ENCODE results near the gene LHPP.
"Not testable (repeated sequence)": the region's sequence is repeated elsewhere in the genome, so short reads cannot be mapped to it uniquely, and the experiment has no call there.

The LHPP gene

GRCh38 chr10:124539935-124540641 lies 78.5 kb downstream of the LHPP start:
- no peak for DNase-seq

- DNase-seq = no peak
Measured at GRCh38 chr10:124541076-124541903, 79.7 kb downstream of the LHPP start.

- DNase-seq = no peak
Measured at GRCh38 chr10:124542336-124542735, 80.7 kb downstream of the LHPP start.

GRCh38 chr10:124543146-124543545 lies 81.5 kb downstream of the LHPP start:
- no peak for DNase-seq

- DNase-seq = no peak
Measured at GRCh38 chr10:124543971-124544370, 82.3 kb downstream of the LHPP start.

GRCh38 chr10:124544711-124545110 lies 83.1 kb downstream of the LHPP start:
- no peak for DNase-seq

GRCh38 chr10:124545351-124546054 lies 83.9 kb downstream of the LHPP start:
- no peak for DNase-seq

GRCh38 chr10:124546055-124546369 lies 84.4 kb downstream of the LHPP start:
- DNase-seq = no peak

GRCh38 chr10:124546957-124547646 lies 85.5 kb downstream of the LHPP start:
- DNase-seq = no peak

- DNase-seq = no peak
Measured at GRCh38 chr10:124547647-124548168, 86.1 kb downstream of the LHPP start.

- DNase-seq = not testable (repeated sequence)
Measured at GRCh38 chr10:124549171-124549570, 87.5 kb downstream of the LHPP start.

- DNase-seq = no peak
Measured at GRCh38 chr10:124550293-124551034, 88.8 kb downstream of the LHPP start.

- DNase-seq = no peak
Measured at GRCh38 chr10:124551097-124551496, 89.5 kb downstream of the LHPP start.

GRCh38 chr10:124551755-124552154 lies 90.1 kb downstream of the LHPP start:
- DNase-seq = no peak

GRCh38 chr10:124552691-124553276 lies 91.2 kb downstream of the LHPP start:
- DNase-seq = no peak

- DNase-seq = no peak
Measured at GRCh38 chr10:124554085-124554858, 92.6 kb downstream of the LHPP start.

- DNase-seq = no peak
Measured at GRCh38 chr10:124557167-124557566, 95.5 kb downstream of the LHPP start.

GRCh38 chr10:124557648-124558338 lies 96.2 kb downstream of the LHPP start:
- no peak for DNase-seq

GRCh38 chr10:124558339-124559321 lies 97.0 kb downstream of the LHPP start:
- no peak for DNase-seq

All from amniotic stem cell (primary cell).